HG03439 (cell line): ENCODE data around the gene MRTFA.
A peak's percentile ranks its signal among the peaks of the same experiment; 100 is the strongest.
"Not testable (repeated sequence)": the region's sequence is repeated elsewhere in the genome, so short reads cannot be mapped to it uniquely, and the experiment has no call there.

Experiments used
- ATAC-seq: cut with Tn5 transposase; IDR thresholded peaks from one replicate; pipeline ENCODE4 v1.9.1; 2021; ENCODE audit warnings: mild to moderate bottlenecking, moderate library complexity; ENCODE audit not compliant: unreplicated experiment

The MRTFA gene

DNA sequence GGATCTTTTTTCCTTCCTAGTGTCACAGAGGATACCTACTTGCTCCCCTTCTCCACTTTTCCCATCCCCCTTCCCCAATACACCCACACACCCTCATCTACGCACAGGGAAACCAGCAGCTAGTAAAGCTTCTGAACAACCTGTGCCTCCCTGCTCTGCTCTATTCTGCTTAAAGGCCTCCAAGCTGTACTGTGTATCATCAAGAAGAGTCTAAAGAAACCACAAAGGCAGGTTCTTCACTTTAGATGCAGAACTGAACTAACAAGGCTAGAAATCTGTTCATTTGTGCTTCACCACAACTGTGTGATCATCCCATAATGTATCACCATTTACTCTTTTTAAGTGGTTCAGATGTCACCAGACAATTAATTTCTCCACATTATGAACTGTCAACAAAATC is 133.6 kb downstream of the MRTFA start:
- ATAC-seq = no peak

DNA sequence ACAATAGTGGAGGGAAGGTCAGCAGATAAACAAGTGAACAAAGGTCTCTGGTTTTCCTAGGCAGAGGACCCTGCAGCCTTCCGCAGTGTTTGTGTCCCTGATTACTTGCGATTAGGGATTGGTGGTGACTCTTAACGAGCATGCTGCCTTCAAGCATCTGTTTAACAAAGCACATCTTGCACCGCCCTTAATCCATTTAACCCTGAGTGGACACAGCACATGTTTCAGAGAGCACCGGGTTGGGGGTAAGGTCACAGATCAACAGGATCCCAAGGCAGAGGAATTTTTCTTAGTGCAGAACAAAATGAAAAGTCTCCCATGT is 136.1 kb downstream of the MRTFA start:
- not testable (repeated sequence) for ATAC-seq

DNA sequence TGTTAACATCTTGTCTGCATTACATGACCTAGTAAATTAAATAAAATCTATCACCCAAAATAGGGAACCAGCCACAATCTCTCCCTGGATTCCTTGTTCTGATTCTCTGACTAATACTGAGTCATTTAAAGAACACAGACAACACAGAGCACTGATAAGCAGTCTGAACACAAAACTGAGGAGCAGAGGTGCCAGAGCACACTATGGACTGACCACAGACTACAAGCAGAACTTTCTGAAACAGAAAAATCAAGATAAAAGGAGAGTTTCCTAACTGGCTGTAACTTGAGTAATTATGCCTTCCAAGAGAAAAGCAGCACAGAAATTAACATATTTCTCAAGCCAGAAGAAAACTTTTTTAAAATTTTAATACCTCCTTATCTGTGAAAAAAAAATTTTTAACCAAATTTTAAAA is 137.3 kb downstream of the MRTFA start:
- no peak for ATAC-seq

DNA sequence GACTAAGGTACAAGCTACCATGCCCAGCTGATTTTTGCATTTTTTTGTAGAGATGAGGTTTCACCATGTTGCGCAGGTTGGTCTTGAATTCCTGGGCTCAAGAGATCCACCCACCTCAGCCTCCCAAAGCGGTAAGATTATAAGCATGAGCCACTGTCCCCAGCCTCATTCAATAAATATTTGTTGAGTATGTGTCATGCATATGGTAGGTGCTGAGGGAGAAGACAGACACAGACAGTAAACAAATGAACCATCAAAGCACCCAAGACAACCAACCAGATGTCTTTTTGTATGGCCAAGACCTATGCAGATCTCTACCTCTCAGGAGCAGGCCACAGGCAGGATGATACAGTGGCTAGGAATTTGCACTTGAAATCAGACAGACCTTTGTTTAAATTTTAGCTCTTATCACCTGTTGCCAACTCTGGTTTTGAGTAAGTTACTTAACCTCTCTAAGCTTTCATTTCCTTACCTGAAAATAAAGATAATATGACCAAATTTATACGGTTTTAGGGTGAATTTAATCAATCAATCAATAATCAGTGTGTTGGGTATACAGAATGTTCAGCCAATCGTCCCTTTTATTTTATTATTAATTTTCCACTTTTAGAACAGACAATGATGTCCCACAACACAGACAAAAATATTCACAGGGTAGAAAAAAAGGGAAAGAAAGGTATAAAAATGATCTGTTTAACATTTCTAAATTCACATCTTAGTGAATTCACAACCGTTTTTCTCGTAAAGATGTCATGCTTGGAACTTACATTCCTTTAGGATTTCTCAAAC is 137.9 kb downstream of the MRTFA start:
- no peak for ATAC-seq

DNA sequence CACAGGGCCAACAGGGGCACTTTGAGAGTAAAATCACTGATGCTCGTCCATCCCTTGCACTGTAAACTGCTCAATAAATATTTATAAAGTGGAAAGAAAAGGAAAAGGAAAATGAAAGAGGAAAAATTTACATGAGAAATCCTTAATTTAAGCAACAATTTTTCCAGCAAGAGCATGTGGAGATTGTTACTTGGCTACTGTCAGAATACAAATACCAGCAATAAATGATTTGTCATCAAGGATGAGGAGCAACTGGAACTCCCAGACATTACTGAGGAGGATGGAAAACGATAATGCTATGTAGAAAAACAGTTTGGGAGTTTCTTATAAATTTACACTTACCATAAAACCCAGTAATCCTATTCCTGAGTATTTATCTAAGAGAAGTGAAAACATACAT is 143.1 kb downstream of the MRTFA start:
- no peak for ATAC-seq

DNA sequence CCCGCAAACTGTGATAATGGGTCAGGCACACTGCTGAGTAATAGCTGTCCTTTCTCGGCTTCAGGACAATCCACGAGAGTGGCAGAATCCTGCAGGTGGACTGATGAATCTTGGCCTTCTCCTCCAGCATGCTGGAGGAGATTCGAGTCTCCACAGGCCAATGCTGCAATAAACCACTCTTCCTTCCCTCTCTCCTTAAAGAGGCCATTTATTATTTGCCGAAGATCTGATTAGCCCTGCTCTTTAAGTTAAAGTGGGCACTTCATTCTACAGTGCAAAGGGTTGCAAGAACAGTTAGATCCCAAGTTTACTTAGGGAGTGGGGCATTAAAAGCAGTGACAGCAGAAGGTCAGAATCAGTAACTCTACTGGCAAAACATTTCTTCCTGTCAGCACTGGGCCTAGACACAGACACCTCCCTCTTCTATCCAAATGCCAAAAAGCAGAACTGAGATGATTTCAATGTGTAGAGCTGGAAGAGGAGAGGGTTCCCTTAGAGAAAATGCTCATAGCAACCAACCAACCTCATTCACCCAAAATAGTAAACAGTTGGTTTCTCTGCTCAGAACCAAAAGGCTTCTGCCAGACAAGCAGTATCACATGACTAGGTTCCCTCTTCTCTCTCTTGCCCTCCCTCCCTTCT is 144.4 kb downstream of the MRTFA start:
- peak; percentile 86 for ATAC-seq

DNA sequence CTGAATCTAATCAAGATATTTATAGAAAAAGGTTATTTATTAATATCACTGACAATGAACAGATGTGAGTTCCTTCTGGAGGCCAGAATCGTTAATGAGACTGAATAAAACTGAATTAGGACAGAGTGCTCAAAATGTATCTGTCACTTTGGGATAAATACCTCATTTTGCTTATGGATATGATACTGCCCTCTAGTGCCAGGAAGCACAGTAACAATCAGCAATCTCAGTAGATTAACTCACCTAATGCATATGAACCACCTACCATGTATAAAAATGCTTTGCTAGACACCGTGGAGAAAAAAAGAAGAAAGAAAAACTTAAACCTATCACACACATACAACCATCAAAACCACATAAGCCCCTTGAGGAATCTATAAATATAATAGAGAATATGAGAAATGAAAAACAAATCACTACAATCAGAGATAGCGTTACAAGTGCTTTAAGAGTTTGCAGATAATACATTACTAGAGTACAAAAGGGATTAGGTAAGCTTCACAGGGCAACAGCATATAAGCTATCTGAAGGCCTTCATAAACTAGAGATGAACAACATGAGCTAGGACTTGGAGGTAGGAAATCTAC is 148.8 kb downstream of the MRTFA start:
- ATAC-seq = no peak

DNA sequence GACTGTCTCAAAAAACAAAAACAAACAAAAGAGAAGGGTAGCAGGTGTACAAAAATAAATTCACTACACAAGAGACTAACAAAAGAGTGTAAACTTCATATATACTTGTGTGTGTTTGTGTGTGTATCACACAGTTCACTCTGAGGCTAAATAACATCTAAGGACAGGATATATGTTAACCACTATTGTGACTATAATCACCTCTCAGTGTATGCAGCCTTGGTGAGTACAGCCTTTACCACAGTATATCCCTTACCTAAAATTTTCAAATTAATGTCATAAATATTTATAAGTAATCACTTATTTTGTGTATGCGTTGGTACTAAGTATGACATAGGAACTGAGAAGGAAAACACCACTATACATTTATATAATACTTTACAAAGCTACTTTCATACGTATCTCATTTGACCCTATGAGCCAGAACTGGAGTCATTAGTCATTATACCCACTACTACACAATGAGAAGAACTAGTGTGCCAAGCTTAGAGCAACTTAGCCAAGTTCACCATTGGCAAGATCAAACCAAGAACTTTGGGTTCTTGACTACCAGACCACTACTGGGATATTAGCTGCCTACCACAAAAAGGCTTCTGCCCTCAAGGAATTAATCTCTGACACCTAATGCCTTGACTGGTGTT is 149.4 kb downstream of the MRTFA start:
- ATAC-seq = no peak

DNA sequence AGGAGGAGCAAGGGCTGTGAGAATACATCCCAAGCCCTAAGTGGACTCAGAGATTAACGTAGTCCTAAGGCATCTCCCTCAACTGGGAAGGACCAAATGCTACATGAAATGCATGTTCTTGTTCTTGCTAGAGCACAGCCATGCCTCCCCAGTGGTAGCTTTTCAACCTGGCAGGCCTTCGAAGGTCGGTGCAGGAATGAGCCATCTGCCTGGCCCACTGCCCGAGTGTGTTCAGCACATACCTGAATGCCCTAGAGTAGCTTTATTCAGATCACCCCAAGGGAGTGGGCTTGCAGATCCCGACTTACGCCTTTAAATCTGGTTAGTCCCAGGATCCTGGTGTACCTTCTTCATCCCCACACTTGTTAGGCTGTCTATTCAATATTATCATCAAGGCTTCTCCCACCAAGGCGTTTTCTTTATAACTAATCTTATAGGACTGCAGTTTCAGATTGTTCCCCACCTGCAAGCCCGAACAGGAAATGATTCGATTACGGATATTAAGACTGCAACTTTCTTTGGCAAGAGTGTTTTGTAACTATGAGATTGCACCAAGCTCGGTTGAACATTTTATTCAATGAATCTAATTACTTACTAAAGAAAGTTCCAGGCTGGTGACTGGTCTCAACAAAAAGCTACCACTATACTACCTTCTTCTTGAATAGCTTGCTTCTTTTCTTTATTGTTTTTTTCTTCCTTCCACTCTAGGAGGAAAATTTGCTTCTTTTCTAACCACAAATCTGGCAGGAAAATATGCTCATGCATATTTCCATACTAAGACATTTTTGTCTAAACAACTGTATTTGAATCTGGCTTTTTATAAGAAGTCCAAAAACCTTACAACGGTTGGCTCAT is 150.5 kb downstream of the MRTFA start:
- no peak for ATAC-seq

DNA sequence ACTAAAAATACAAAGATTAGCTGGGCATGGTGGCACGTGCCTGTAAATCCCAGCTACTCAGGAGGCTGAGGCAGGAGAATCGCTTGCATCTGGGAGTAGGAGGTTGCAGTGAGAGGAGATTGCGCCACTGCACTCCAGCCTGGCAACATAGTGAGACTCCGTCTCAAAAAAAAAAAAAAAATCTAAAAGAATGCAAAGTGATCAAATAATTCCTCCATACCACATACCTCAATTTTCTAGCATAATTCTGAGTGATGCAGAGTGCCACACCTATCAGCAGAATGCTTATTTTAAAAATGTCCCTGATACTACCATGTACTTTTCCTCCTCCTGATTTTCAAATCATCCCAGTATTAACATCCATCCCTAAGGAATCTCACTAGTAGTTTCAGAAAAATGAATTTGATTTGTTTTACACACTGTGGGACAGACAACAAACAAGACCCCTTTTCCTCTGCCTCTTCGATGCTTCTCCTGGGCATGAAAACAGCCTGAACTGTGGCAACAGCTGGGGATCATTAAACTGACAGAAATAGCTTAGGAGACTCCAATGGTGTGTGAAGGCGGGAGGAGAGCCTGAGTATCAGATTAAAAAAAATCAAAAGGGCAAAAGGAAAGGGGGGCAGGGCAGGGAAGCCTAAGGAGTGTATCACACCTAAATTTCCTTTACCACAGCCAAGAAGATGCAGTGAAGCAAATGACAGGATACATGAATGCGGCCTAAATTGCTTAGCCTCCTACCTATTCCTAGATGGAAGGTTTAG is 151.4 kb downstream of the MRTFA start:
- no peak for ATAC-seq

DNA sequence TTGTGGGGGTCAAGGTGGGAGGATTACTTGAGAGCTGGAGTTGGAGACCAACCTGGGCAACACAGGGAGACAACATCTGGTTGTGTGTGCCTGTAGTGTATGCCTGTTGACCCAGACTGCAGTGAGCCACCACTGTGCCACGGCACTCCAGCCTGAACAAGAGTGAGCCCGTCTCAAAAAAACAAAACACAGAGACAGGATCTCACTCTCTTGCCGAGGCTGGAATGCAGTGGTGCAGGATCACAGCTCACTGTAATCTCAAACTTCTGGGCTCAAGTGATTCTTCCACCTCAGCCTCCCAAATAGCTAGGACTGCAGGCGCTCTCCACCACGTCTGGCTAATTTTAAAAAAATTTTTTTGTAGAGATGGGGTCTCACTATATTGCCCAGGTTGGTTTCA is 153.6 kb downstream of the MRTFA start:
- no peak for ATAC-seq

DNA sequence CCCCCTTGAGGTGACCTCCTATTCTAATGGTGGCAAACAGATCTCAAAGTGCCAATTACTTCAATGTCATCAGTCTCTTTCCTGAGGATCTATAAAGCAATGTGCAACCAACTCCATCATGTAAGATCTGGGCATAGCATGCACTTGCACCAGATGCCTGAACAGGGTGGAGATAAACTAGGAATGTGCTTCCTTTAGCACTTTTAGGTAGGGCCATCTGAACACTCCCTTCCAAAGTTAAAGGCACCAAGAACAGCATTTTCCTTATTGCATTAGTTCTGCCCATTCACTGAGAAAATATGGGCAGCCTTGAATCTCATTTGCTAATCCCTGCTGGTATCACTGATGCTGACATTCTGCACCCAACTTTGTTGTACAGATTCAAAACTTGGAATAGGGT is 154.1 kb downstream of the MRTFA start:
- no peak for ATAC-seq

DNA sequence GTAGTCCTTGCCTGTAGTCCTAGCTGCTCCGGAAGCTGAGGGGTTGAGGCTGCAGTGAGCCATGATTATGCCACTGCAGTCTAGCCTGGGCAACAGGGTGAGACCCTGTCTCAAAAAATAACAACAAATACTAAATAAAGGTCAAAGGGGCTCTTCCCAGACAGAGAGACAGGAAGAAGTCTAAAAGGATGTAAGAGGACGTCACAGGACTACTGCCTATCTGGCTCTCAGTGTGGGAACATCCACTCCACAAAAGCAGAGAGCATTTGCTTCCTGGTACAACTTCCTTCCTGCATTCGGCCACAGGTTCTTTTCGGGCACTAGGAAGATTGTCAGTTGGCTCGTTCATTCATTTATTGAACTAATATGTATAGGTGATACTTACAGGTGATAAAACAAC is 155.5 kb downstream of the MRTFA start:
- ATAC-seq = no peak

DNA sequence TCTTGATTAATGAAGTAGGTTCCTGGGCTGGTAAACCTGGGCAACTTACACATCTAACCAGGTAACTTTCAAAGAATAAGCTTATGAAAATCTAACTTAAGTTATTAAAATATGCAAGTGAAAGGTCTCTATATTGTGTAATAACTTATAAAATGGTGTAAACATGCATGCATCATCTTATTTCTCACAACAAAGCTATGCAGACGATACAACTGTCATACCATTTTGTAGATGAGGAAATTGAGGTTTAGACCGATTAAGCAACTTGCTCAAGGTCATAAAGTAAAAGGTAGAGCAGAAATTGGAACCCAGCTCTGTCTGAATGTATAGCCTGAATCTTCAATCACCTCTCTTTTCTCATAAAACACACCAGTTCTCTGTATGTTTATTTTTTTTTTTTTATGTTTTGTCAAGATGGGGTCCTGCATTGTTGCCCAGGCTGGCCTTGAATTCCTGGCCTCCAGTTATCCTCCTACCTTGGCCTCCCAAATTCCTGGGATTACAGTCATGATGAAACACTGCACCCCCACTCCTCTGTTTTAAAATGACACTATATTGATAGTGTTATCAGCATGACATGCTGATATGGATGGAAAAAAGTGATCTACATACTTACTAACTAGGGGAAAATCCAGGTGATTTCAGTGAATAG is 156.5 kb downstream of the MRTFA start:
- no peak for ATAC-seq

DNA sequence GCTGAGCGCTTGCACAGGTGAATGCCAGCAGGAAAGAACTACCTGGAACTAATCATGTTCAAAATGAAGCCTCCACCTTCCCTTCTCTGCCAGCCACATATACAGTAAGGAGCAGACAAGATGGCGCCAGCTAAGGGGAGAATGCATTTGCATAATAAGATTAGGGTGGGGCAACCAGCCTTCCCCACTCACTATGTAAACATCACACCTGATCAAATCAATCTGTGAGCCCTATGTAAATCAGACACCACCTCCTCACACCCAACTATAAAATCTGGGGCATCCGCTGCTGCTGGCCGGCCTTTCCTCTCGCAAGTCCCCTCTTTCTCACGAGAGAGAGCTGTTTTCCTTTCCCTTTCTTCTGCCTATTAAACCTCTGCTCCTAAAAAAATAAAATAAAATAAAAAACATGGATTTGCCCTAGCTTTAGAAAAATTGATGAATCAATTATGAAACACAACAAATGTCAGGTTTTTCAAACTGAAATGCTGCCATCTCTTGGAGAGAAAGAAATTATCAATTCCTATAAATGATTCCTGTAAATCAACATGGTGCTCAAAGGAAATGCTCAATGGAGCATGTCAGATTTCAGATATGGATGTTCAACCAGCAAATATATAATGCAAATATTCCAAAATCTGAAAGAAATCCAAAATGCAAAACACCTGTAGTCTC is 157.3 kb downstream of the MRTFA start:
- ATAC-seq = no peak

DNA sequence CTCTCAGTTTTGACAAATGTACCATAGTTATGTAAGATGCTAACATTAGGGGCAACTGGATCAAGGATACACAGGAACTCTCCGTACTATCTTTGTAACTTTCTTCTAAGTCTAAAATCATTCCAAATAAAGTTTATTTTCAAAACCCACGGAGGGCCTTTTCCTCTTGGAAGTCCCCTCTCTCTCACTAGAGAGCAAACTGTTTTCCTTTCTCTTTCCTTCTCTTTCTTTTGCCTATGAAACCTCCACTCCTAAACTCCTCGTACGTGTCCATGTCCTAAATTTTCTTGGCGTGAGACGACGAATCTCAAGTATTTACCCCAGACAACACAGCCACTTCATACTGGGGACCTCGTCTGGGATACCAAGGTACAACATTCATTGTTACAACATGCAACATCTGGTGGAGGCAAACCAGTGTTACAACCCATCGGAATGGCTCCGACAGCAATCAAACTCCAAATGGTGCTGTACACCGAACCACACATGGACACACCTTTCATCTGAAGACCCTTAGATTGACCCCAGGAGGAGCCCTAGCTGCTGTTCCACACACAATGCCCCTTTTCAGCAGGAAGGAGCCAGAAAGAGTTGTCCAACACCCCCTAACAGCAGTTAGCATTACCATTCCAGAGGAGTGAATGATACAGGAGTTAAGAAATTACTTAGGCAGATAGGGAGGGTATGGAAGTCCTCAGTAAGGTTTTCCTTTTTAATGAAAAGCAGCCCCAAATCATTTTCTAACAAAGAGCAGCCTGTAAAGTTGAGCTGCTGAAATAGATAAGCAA is 158.0 kb downstream of the MRTFA start:
- ATAC-seq = no peak

DNA sequence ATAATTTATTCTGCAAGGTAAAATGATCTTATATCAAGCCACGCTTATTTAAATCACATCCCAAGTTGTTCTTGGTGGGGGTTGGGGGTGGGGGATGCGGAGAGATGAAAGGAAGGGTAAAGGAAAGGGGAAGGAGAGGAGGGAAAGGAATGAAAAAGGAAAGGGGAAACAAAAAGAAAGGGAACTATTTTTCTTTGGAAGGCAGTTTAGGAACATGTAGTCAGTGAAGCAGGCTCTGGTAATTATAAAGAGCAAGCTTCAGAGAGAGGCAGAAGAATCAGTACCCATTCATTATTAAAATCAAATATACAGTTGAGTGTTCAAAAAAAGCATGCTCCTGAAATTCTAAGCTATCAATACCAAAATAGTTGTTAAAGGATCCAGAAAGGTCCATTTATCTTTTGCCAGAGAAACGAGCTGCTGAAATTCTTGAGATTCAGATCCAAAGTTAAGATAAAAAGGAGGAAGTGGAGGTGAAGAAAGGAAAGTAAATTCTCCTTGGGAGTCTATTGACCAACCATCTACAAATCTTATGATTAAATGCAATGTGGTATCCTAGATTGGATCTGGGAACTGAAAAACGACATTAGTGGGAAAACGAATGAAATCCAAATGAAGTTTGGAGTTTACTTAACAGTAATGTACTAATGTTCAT is 158.7 kb downstream of the MRTFA start:
- no peak for ATAC-seq

DNA sequence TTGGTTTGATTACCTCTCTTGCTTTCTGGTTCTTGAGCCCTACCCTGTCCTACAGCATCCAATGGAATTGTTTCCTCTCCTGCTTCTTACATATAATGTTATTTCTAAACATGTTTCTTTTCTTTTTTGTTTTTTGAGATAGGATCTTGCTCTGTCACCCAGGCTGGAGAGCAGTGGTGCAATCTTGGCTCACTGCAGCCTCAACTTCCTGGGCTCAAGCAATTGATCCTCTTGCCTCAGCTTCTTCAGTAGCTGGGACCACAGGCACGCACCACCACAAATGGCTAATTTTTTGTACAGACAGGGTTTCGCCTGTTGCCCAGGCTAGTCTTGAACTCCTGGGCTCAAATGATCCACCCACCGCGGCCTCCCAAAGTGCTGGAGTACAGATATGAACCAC is 160.2 kb downstream of the MRTFA start:
- ATAC-seq = no peak
